SK-N-SH (cell line): ENCODE data around the gene TSHZ2. TPM values are rescaled to one million over a fixed set of nuclear protein-coding genes. Genes with fewer than 3 reads are reported as not detected.

Source experiments
- CTCF ChIA-PET: fragments of 300-600, 350-600 bp; formaldehyde crosslinking; extraction: SDS; loops from one replicate; lab custom pipeline; 2021; lab: Yijun Ruan, JAX
- POLR2A ChIA-PET: fragments of 350-600 bp; sonication (Branson Sonifier 250); formaldehyde crosslinking; extraction: SDS; loops from one replicate; lab custom pipeline; 2020; ENCODE audit warnings: antibody characterized with exemption, inconsistent platforms; lab: Yijun Ruan, JAX
- DNase-seq: peaks from one replicate; pipeline ENCODE4 v3.0.0; 2012
- H2AFZ ChIP-seq: fragments of 200-600 bp; sonication (generic); 2 replicates; pipeline ENCODE4 v1.8.1; 2016; ENCODE audit warnings: antibody characterized with exemption, mild to moderate bottlenecking, low read depth
- H3F3A ChIP-seq: fragments of 200-600 bp; sonication (generic); replicated peaks from 2 replicates; pipeline ENCODE3; 2016; ENCODE audit warnings: antibody characterized with exemption, mild to moderate bottlenecking; ENCODE audit not compliant: insufficient read depth
- H3K27ac ChIP-seq, 2 experiments: fragments of 200-500 bp in 1 of 2; fragments of 200-600 bp in 1 of 2; sonication (Bioruptor generic) in 1 of 2; sonication (generic), shearing (Covaris generic) in 1 of 2; 2 replicates each; pipeline versions ENCODE4 v1.5.1 to v1.6.1; 2014 to 2016; ENCODE audit warnings: low read depth in 2 of 2, inconsistent platforms in 1 of 2, low read length in 1 of 2, mild to moderate bottlenecking in 1 of 2, mixed read lengths in 1 of 2
- H3K27me3 ChIP-seq: fragments of 200-600 bp; sonication (generic), shearing (Covaris generic); 2 replicates; pipeline ENCODE4 v1.6.1; 2016; ENCODE audit warnings: mixed run types; ENCODE audit not compliant: insufficient read depth
- H3K36me3 ChIP-seq, 2 experiments: fragments of 200-500 bp in 1 of 2; fragments of 200-600 bp in 1 of 2; sonication (Bioruptor generic) in 1 of 2; sonication (generic) in 1 of 2; replicated peaks in 1 of 2; 2 replicates each; pipeline versions ENCODE3 to v1.5.1; 2014 to 2016; ENCODE audit warnings: low read length in 1 of 2, mild to moderate bottlenecking in 1 of 2; ENCODE audit not compliant: insufficient read depth in 2 of 2, control insufficient read depth in 1 of 2
- H3K4me1 ChIP-seq, 2 experiments: fragments of 200-500 bp in 1 of 2; fragments of 200-600 bp in 1 of 2; sonication (Bioruptor generic) in 1 of 2; sonication (generic), shearing (Covaris generic) in 1 of 2; 2 replicates each; pipeline versions ENCODE4 v1.5.1 to v1.6.1; 2014 to 2016; ENCODE audit warnings: low read depth in 1 of 2, low read length in 1 of 2, mixed run types in 1 of 2; ENCODE audit not compliant: insufficient read depth in 2 of 2, control insufficient read depth in 1 of 2
- H3K4me2 ChIP-seq: fragments of 200-600 bp; sonication (generic), shearing (Covaris generic); 2 replicates; pipeline ENCODE4 v1.6.1; 2017; ENCODE audit warnings: mixed run types
- H3K4me3 ChIP-seq, 2 experiments: fragments of 200-500 bp in 1 of 2; fragments of 200-600 bp in 1 of 2; sonication (Bioruptor generic) in 1 of 2; sonication (generic), shearing (Covaris generic) in 1 of 2; 2 replicates each; pipeline versions ENCODE4 v1.5.1 to v1.8.1; 2014 to 2016; ENCODE audit warnings: low read depth in 2 of 2, inconsistent platforms in 1 of 2, low read length in 1 of 2, mild to moderate bottlenecking in 1 of 2, mixed read lengths in 1 of 2, moderate library complexity in 1 of 2
- H3K79me2 ChIP-seq: fragments of 200-600 bp; sonication (generic); 2 replicates; pipeline ENCODE4 v1.8.1; 2017; ENCODE audit warnings: mild to moderate bottlenecking; ENCODE audit not compliant: insufficient read depth
- H3K9ac ChIP-seq: fragments of 200-600 bp; sonication (generic); 2 replicates; pipeline ENCODE4 v1.6.1; 2017; ENCODE audit warnings: mixed run types
- H3K9me2 ChIP-seq: fragments of 200-600 bp; sonication (generic); 2 replicates; pipeline ENCODE4 v1.6.1; 2017; ENCODE audit warnings: mixed run types
- H3K9me3 ChIP-seq: fragments of 200-600 bp; sonication (generic); 2 replicates; pipeline ENCODE4 v1.6.1; 2017; ENCODE audit warnings: mixed run types, mild to moderate bottlenecking, moderate library complexity
- H4K20me1 ChIP-seq: fragments of 200-600 bp; sonication (generic); 2 replicates; pipeline ENCODE4 v1.6.1; 2017; ENCODE audit warnings: mild to moderate bottlenecking, mixed run types; ENCODE audit not compliant: insufficient read depth
- CHD2 ChIP-seq: fragments of 150-350 bp; IDR thresholded peaks from 2 replicates; pipeline ENCODE4 v1.6.1; 2018; ENCODE audit warnings: low read length; ENCODE audit not compliant: partially characterized antibody
- FOXJ3 ChIP-seq: sonication (generic); formaldehyde crosslinking; IDR thresholded peaks from 2 replicates; pipeline ENCODE4 v1.5.1; 2020; ENCODE audit warnings: mild to moderate bottlenecking, missing genetic modification reagents
- FOXM1 ChIP-seq: IDR thresholded peaks from 2 replicates; pipeline ENCODE4 v1.4.0; 2012; ENCODE audit warnings: low read depth, mild to moderate bottlenecking
- GABPA ChIP-seq: IDR thresholded peaks from 2 replicates; pipeline ENCODE4 v1.4.0; 2012; ENCODE audit warnings: low read depth, mild to moderate bottlenecking
- GATA2 ChIP-seq: sonication (generic); formaldehyde crosslinking; IDR thresholded peaks from 2 replicates; pipeline ENCODE4 v1.5.0; 2020; ENCODE audit warnings: mild to moderate bottlenecking, missing genetic modification reagents
- IRF3 ChIP-seq: fragments of 150-350 bp; IDR thresholded peaks from 2 replicates; pipeline ENCODE4 v1.6.1; 2016; ENCODE audit warnings: mild to moderate bottlenecking, low read depth, low read length
- NRF1 ChIP-seq: IDR thresholded peaks from 2 replicates; pipeline ENCODE4 v1.6.1; 2012; ENCODE audit warnings: low read depth, mild to moderate bottlenecking, low read length
- PBX3 ChIP-seq: IDR thresholded peaks from 2 replicates; pipeline ENCODE4; 2012
- POLR2AphosphoS5 ChIP-seq: IDR thresholded peaks from 2 replicates; pipeline ENCODE4 v1.6.1; 2012; ENCODE audit warnings: low read depth, low read length
- RAD21 ChIP-seq: IDR thresholded peaks from 2 replicates; pipeline ENCODE4 v1.6.1; 2012; ENCODE audit warnings: mild to moderate bottlenecking, low read length
- TEAD4 ChIP-seq: IDR thresholded peaks from 2 replicates; pipeline ENCODE4 v1.4.0; 2012; ENCODE audit warnings: mild to moderate bottlenecking, borderline replicate concordance; ENCODE audit not compliant: insufficient read depth
- USF1 ChIP-seq: IDR thresholded peaks from 2 replicates; pipeline ENCODE4 v1.4.0; 2012; ENCODE audit warnings: low read depth, borderline replicate concordance
- USF2 ChIP-seq: fragments of 150-350 bp; IDR thresholded peaks from 2 replicates; pipeline ENCODE4 v1.6.1; 2017; ENCODE audit warnings: antibody characterized with exemption, low read length, low read depth, borderline replicate concordance
- ZBTB33 ChIP-seq: IDR thresholded peaks from 2 replicates; pipeline ENCODE4 v1.4.0; 2012; ENCODE audit warnings: low read depth, borderline replicate concordance
- WGBS: methylation state at CpG from one replicate; pipeline ENCODE4 v1.1.6; 2017; ENCODE audit warnings: low lambda C conversion rate; 5-methylcytosine and 5-hydroxymethylcytosine counted together
- polyA plus RNA-seq, 3 experiments: library from polyadenylated mRNA; depleted of rRNA; stranded (reverse); fragments of >200 nt; gene quantifications; 2 replicates each; pipeline ENCODE4 v1.2.3, GENCODE V29; 2012

The TSHZ2 gene
- polyA plus RNA-seq, 1 of the 3 experiments (the other 2 are of a cell fraction) = 0.13 TPM

- DNase-seq = no peak
- ChIA-PET POLR2A (no interaction called here), CTCF (interaction anchor here (2.7 to 3.7 kb wide), 2 partner anchors 56 to 1179 kb away, joined by 7 to 27 read pairs; no protein-coding TSS in a partner anchor)
- Histone ChIP-seq H3K4me3 (no peak overlapping the region), H3K9ac (no peak overlapping the region), H3K36me3 (no peaks in the 10 kb centered on the region), H3K9me3 (no peaks in the 10 kb centered on the region), H3K27me3 (no peaks in the 10 kb centered on the region), H3K27ac (no peak overlapping the region), H3K4me1 (peaks cover 0 to 19% of the 10 kb centered on the region in 2 experiments; a peak in 3 of 4 replicates), H3K79me2 (no peaks in the 10 kb centered on the region), H4K20me1 (no peaks in the 10 kb centered on the region), H3F3A (no peaks in the 10 kb centered on the region), H2AFZ (no peak overlapping the region), H3K4me2 (no peak overlapping the region), H3K9me2 (no peaks in the 10 kb centered on the region)
- TF ChIP-seq FOXJ3 (CRISPR knock-in tag) = no peak
- TF ChIP-seq FOXM1 = no peak
- no peak for TF ChIP-seq CHD2
- TF ChIP-seq RAD21 = no peak
- no peak for TF ChIP-seq PBX3
- no peak for TF ChIP-seq ZBTB33
- no peak for TF ChIP-seq USF2
- TF ChIP-seq NRF1 = no peak
- TF ChIP-seq GABPA = no peak
- TF ChIP-seq TEAD4 = no peak
- WGBS = 68% methylated on average over 5 of the region's 5 CpGs
Measured at GRCh38 chr20:53491462-53491861, 519.3 kb downstream of the TSHZ2 start.

GRCh38 chr20:53492212-53492611, 520.1 kb downstream of the TSHZ2 start:
- no peaks in the 10 kb centered on the region for H3K9me3 ChIP-seq
- no peak for TF ChIP-seq TEAD4
- TF ChIP-seq GABPA = no peak
- TF ChIP-seq IRF3 = no peak
- no peak for TF ChIP-seq GATA2 (CRISPR knock-in tag)
- no peak for TF ChIP-seq POLR2AphosphoS5
- TF ChIP-seq USF2 = no peak
- no peak for TF ChIP-seq USF1
- TF ChIP-seq, all 33 proteins: peak for 0
- no peaks in the 10 kb centered on the region for H3K79me2 ChIP-seq
- no peaks in the 10 kb centered on the region for H4K20me1 ChIP-seq
- no peak overlapping the region for H3K4me2 ChIP-seq
- WGBS = 74% methylated on average over 3 of the region's 3 CpGs
- POLR2A ChIA-PET = no interaction called here
- no peaks in the 10 kb centered on the region for H3K9me2 ChIP-seq
- H3K36me3 ChIP-seq = no peaks in the 10 kb centered on the region
- H3K4me3 ChIP-seq = no peak overlapping the region
- no peak for DNase-seq
- peak overlapping the region in 1 of 2 experiments; percentile 64; a peak in 1 of 4 replicates for H3K27ac ChIP-seq
- peaks cover 0 to 19% of the 10 kb centered on the region in 2 experiments; a peak in 3 of 4 replicates for H3K4me1 ChIP-seq
- no peak overlapping the region for H2AFZ ChIP-seq
- CTCF ChIA-PET = interaction anchor here (1.0 to 3.7 kb wide), 5 partner anchors 56 to 1249 kb away, joined by 3 to 27 read pairs (median 6); no protein-coding TSS in a partner anchor
- no peaks in the 10 kb centered on the region for H3F3A ChIP-seq
- no peaks in the 10 kb centered on the region for H3K27me3 ChIP-seq
- no peak overlapping the region for H3K9ac ChIP-seq
